CD4-positive, alpha-beta T cell (primary cell): ENCODE results near the gene SLC17A9. TPM values are rescaled to one million over a fixed set of nuclear protein-coding genes. Genes with fewer than 3 reads are reported as not detected.

Source experiments
- ATAC-seq: fragments of 200-7000 bp; cut with Tn5 transposase; one replicate; pipeline ENCODE4 v1.10.0; 2022; ENCODE audit warnings: mild to moderate bottlenecking; ENCODE audit not compliant: poor library complexity
- CTCF ChIA-PET: fragments of 350-600 bp; sonication (Branson Sonifier 250); formaldehyde crosslinking; loops from one replicate; lab custom pipeline; 2021; ENCODE audit warnings: antibody characterized with exemption, inconsistent platforms; lab: Charles Lee
- POLR2A ChIA-PET: fragments of 350-600 bp; sonication (Branson Sonifier 250); formaldehyde crosslinking; loops from one replicate; lab custom pipeline; 2021; ENCODE audit warnings: antibody characterized with exemption, inconsistent platforms; lab: Charles Lee
- DNase-seq, 14 experiments: peaks; one replicate each; pipeline ENCODE4 v3.0.0-alpha.2; 2013 to 2020; ENCODE audit warnings: mixed read lengths in 2 of 14
- H3K27ac ChIP-seq, 2 donors: one replicate each; pipeline versions ENCODE4 v1.5.1 to v1.7.0; 2013; ENCODE audit warnings: low read length in 2 of 2, low read depth in 1 of 2, mild to moderate bottlenecking in 1 of 2
- H3K27me3 ChIP-seq, 2 experiments: 1 replicate in 1 of 2; 2 replicates in 1 of 2; pipeline versions ENCODE4 v1.6.1 to v1.7.0; 2013; ENCODE audit warnings: low read length in 2 of 2, control low read depth in 1 of 2, mild to moderate bottlenecking in 1 of 2, moderate library complexity in 1 of 2; ENCODE audit not compliant: insufficient read depth in 2 of 2, control insufficient read depth in 1 of 2
- H3K36me3 ChIP-seq: one replicate; pipeline ENCODE4 v1.6.1; 2013; ENCODE audit warnings: low read length, control low read depth; ENCODE audit not compliant: insufficient read depth
- H3K4me1 ChIP-seq: one replicate; pipeline ENCODE4 v1.6.1; 2013; ENCODE audit warnings: low read length, control low read depth; ENCODE audit not compliant: insufficient read depth
- H3K4me3 ChIP-seq: one replicate; pipeline ENCODE4 v1.5.1; 2013; ENCODE audit warnings: mild to moderate bottlenecking, low read length, moderate library complexity
- H3K9me3 ChIP-seq, 2 experiments: 1 replicate in 1 of 2; 2 replicates in 1 of 2; pipeline versions ENCODE4 v1.6.1 to v1.7.0; 2013; ENCODE audit warnings: low read length in 2 of 2, mild to moderate bottlenecking in 2 of 2, control low read depth in 1 of 2, moderate library complexity in 1 of 2; ENCODE audit not compliant: control insufficient read depth in 1 of 2, insufficient read depth in 1 of 2
- H3K27ac Mint-ChIP-seq: one replicate; pipeline ENCODE4 v1.8.0; 2020; ENCODE audit warnings: mixed read lengths
- H3K27me3 Mint-ChIP-seq: one replicate; pipeline ENCODE4 v1.8.0; 2021; ENCODE audit warnings: mixed read lengths
- H3K36me3 Mint-ChIP-seq: one replicate; pipeline ENCODE4 v1.8.0; 2021; ENCODE audit warnings: low read depth, mixed read lengths
- H3K4me1 Mint-ChIP-seq: one replicate; pipeline ENCODE4 v1.8.0; 2021; ENCODE audit warnings: low read depth, mixed read lengths
- H3K4me3 Mint-ChIP-seq: one replicate; pipeline ENCODE4 v1.8.0; 2020; ENCODE audit warnings: mild to moderate bottlenecking, mixed read lengths
- H3K9me3 Mint-ChIP-seq: one replicate; pipeline ENCODE4 v1.8.0; 2020; ENCODE audit warnings: mixed read lengths
- intact Hi-C, 2 experiments: fragments of 100-400 bp; cut with DNase I in 1 of 2; cut with micrococcal nuclease in 1 of 2; formaldehyde crosslinking; loops; one replicate each; pipeline versions ENCODE4 v1.15.1 to v1.9.0; 2023 to 2025; cut with DNase I, micrococcal nuclease
- total RNA-seq, 174 experiments: library from RNA in 2 of 174; stranded (reverse) in 2 of 174; gene quantifications; one replicate each; pipeline ENCODE4 v1.2.3 and lab custom pipeline; 2021 to 2026
- TF ChIP-seq, protein P1 (sequence below): fragments of 200-600 bp; IDR thresholded peaks from one replicate; pipeline ENCODE4 v1.8.0; 2022; ENCODE audit warnings: antibody characterized with exemption, mild to moderate bottlenecking

Gene SLC17A9
- total RNA-seq, 2 experiments from 2014 or later: 3.5 to 5.5 TPM

GRCh38 chr20:62944746-62945145 lies 7.8 kb upstream of the SLC17A9 start:
- no peak overlapping the region for H3K27ac Mint-ChIP-seq
- POLR2A ChIA-PET: interaction anchor here (1.1 kb wide), 1 partner anchor 83 kb away, joined by 3 read pairs; the partner anchor contains the start of gene TCFL5
- peaks cover 9% of the 10 kb centered on the region for H3K4me1 ChIP-seq
- H3K4me3 ChIP-seq: no peak overlapping the region
- no peak overlapping the region for H3K27ac ChIP-seq
- peaks cover 80% of the 10 kb centered on the region for H3K36me3 Mint-ChIP-seq
- no peaks in the 10 kb centered on the region for H3K27me3 ChIP-seq
- ATAC-seq: no peak
- intact Hi-C loops: no loop called here
- H3K9me3 ChIP-seq: no peaks in the 10 kb centered on the region
- H3K4me3 Mint-ChIP-seq: no peak overlapping the region
- no peak for DNase-seq
- H3K36me3 ChIP-seq: peaks cover 83% of the 10 kb centered on the region
- peaks cover 19% of the 10 kb centered on the region for H3K4me1 Mint-ChIP-seq
- CTCF ChIA-PET: no interaction called here
- no peaks in the 10 kb centered on the region for H3K27me3 Mint-ChIP-seq
- TF ChIP-seq, protein P1, sequence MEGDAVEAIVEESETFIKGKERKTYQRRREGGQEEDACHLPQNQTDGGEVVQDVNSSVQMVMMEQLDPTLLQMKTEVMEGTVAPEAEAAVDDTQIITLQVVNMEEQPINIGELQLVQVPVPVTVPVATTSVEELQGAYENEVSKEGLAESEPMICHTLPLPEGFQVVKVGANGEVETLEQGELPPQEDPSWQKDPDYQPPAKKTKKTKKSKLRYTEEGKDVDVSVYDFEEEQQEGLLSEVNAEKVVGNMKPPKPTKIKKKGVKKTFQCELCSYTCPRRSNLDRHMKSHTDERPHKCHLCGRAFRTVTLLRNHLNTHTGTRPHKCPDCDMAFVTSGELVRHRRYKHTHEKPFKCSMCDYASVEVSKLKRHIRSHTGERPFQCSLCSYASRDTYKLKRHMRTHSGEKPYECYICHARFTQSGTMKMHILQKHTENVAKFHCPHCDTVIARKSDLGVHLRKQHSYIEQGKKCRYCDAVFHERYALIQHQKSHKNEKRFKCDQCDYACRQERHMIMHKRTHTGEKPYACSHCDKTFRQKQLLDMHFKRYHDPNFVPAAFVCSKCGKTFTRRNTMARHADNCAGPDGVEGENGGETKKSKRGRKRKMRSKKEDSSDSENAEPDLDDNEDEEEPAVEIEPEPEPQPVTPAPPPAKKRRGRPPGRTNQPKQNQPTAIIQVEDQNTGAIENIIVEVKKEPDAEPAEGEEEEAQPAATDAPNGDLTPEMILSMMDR: no peak
- H3K9me3 Mint-ChIP-seq: no peaks in the 10 kb centered on the region

DNA sequence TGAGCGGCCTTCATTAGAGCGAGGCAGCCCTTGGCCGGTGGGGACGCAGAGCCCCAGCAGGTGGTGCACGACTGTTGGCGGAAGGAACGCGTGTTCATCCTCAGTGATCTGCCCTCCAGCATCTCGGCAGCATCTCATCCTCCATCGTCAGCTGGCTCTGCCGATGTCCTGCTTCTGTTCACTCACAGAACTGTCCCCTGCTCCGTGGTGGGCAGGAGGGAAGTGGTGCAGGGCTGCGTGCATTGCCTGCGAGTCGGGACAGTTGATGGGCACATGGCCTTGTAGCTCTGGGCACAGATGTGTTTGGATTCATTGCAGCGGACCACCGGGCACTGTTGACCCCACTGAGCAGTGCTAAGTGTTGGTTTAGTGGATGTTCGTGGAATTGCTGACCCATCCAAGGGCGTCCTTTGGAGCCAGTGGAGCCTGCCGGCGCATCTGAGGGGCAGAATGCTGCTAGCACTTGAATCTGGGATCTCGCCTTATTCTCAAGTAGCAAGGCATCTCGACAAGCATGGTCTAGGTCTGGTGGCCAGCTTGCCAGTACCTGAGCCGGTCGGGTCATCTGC lies 6.7 kb upstream of the SLC17A9 start:
- ATAC-seq: no peak
- intact Hi-C loops: no loop called here
- Histone ChIP-seq H3K9me3 (no peaks in the 10 kb centered on the region), H3K36me3 (peaks cover 87% of the 10 kb centered on the region), H3K4me3 (no peak overlapping the region), H3K27ac (no peak overlapping the region), H3K4me1 (peaks cover 3% of the 10 kb centered on the region), H3K27me3 (no peaks in the 10 kb centered on the region)
- ChIA-PET POLR2A (interaction anchor here (1.1 kb wide), 1 partner anchor 84 kb away, joined by 3 read pairs; the partner anchor contains the start of gene TCFL5), CTCF (no interaction called here)
- Mint-ChIP-seq H3K9me3 (no peaks in the 10 kb centered on the region), H3K4me1 (peaks cover 19% of the 10 kb centered on the region), H3K36me3 (peaks cover 87% of the 10 kb centered on the region), H3K27ac (no peak overlapping the region), H3K27me3 (no peaks in the 10 kb centered on the region), H3K4me3 (no peak overlapping the region)
- no peak for DNase-seq
- TF ChIP-seq, protein P1: no peak

GRCh38 chr20:62946918-62947317 lies 5.6 kb upstream of the SLC17A9 start:
- CTCF ChIA-PET: no interaction called here
- Histone ChIP-seq H3K4me3 (no peak overlapping the region), H3K36me3 (peaks cover 80% of the 10 kb centered on the region), H3K9me3 (no peaks in the 10 kb centered on the region), H3K27ac (no peak overlapping the region), H3K27me3 (no peaks in the 10 kb centered on the region), H3K4me1 (peaks cover 13% of the 10 kb centered on the region)
- no peak overlapping the region for H3K27ac Mint-ChIP-seq
- no peaks in the 10 kb centered on the region for H3K27me3 Mint-ChIP-seq
- POLR2A ChIA-PET: no interaction called here
- TF ChIP-seq, protein P1: no peak
- peaks cover 18% of the 10 kb centered on the region for H3K4me1 Mint-ChIP-seq
- no peak overlapping the region for H3K4me3 Mint-ChIP-seq
- intact Hi-C loops: no loop called here
- ATAC-seq (no peak), DNase-seq (no peak)
- peaks cover 80% of the 10 kb centered on the region for H3K36me3 Mint-ChIP-seq
- H3K9me3 Mint-ChIP-seq: no peaks in the 10 kb centered on the region
